ENCODE results near the gene DAB2IP. TPM values are rescaled to one million over a fixed set of nuclear protein-coding genes. Genes with fewer than 3 reads are reported as not detected.

Gene DAB2IP
- total RNA-seq, 1 experiment from 2014 or later = 31.0 TPM

- H3K9me2 ChIP-seq (ENCODE audit: insufficient read depth) = no peaks in the 10 kb centered on the region
- ChIA-PET RAD21 (ENCODE audit: low non-redundant PET in 1 of 2, low total read pairs in 2 of 2, uncharacterized antibody in 2 of 2, unreplicated experiment in 2 of 2) (no interaction called here), POLR2A (no interaction called here), CTCF (no interaction called here)
- no peaks in the 10 kb centered on the region for H3K4me1 ChIP-seq (ENCODE audit: control insufficient read depth in 1 of 2, insufficient read depth in 2 of 2, low read length in 2 of 2)
- peaks cover 9% of the 10 kb centered on the region; the same call in 1 of the 2 replicates for H3K27me3 ChIP-seq (ENCODE audit: insufficient read depth, low read length)
- no peak for DNase-seq (ENCODE audit: low read depth, low spot score)
- ATAC-seq = no peak
- no peak overlapping the region for H3K4me3 ChIP-seq (replicated peaks in 1 of 2; ENCODE audit: low read depth in 1 of 2, low read length in 2 of 2)
- no peak overlapping the region for H3K9ac ChIP-seq (ENCODE audit: low read length)
- H4K20me1 ChIP-seq (ENCODE audit: insufficient read depth) = no peaks in the 10 kb centered on the region
- H2AFZ ChIP-seq (ENCODE audit: low read depth, low read length, poor library complexity, severe bottlenecking) = no peak overlapping the region
- intact Hi-C loops (cut with micrococcal nuclease) = no loop called here
- no peaks in the 10 kb centered on the region for H3K79me2 ChIP-seq (ENCODE audit: insufficient read depth, low read length)
- H3K27ac ChIP-seq (ENCODE audit: low read depth, low read length) = no peak overlapping the region
- BruUV-seq (replicated peaks) = no TSS peak
- H3K9me3 ChIP-seq (ENCODE audit: control insufficient read depth in 1 of 2, insufficient read depth in 1 of 2, low read depth in 1 of 2, low read length in 2 of 2) = no peaks in the 10 kb centered on the region
- no peak for TF ChIP-seq POLR2AphosphoS5 (IDR thresholded peaks at IDR 0.05; ENCODE audit: low read depth, low read length)
- TF ChIP-seq EGR1 (IDR thresholded peaks at IDR 0.05; ENCODE audit: low read depth) = no peak
- TF ChIP-seq ELF1 (IDR thresholded peaks at IDR 0.05; ENCODE audit: borderline replicate concordance, low read depth) = no peak
- TF ChIP-seq SRF (IDR thresholded peaks at IDR 0.05; ENCODE audit: low read depth) = no peak
- no peaks in the 10 kb centered on the region for H3K36me3 ChIP-seq (ENCODE audit: control insufficient read depth in 1 of 2, insufficient read depth in 2 of 2, low read length in 2 of 2)
- no peak overlapping the region for H3K4me2 ChIP-seq (ENCODE audit: low read length)
Observed at GRCh38 chr9:121807069-121807822, 155.8 kb downstream of the DAB2IP start.

- no peak overlapping the region for H2AFZ ChIP-seq (ENCODE audit: low read depth, low read length, poor library complexity, severe bottlenecking)
- no peaks in the 10 kb centered on the region for H4K20me1 ChIP-seq (ENCODE audit: insufficient read depth)
- H3K9me2 ChIP-seq (ENCODE audit: insufficient read depth) = no peaks in the 10 kb centered on the region
- no peaks in the 10 kb centered on the region for H3K4me1 ChIP-seq (ENCODE audit: control insufficient read depth in 1 of 2, insufficient read depth in 2 of 2, low read length in 2 of 2)
- no peak overlapping the region for H3K27ac ChIP-seq (ENCODE audit: low read depth, low read length)
- TF ChIP-seq CEBPB (IDR thresholded peaks at IDR 0.05; ENCODE audit: low read depth) (no peak), ZFX (IDR thresholded peaks at IDR 0.05) (no peak), ZNF274 (IDR thresholded peaks at IDR 0.05; ENCODE audit: low read depth, low read length) (no peak), EGR1 (IDR thresholded peaks at IDR 0.05; ENCODE audit: low read depth) (no peak), SIN3A (IDR thresholded peaks at IDR 0.05; ENCODE audit: low read depth) (no peak), CTCF (IDR thresholded peaks at IDR 0.05 in 2 of 3, conservative IDR thresholded peaks at IDR 0.05 in 1 of 3; ENCODE audit: borderline replicate concordance in 1 of 3, insufficient read depth in 1 of 3, low read depth in 2 of 3, low read length in 2 of 3) (no peak), ZBTB33 (IDR thresholded peaks at IDR 0.05; ENCODE audit: extremely low read depth, insufficient replicate concordance, low read length) (no peak), YY1 (IDR thresholded peaks at IDR 0.05; ENCODE audit: extremely low read depth, insufficient replicate concordance, low read depth, low read length) (no peak), SP1 (IDR thresholded peaks at IDR 0.05; ENCODE audit: low read depth) (no peak), ATF3 (IDR thresholded peaks at IDR 0.05) (no peak), FOSL1 (IDR thresholded peaks at IDR 0.05; ENCODE audit: low read depth) (no peak)
- CTCF ChIA-PET = no interaction called here
- H3K9me3 ChIP-seq (ENCODE audit: control insufficient read depth in 1 of 2, insufficient read depth in 1 of 2, low read depth in 1 of 2, low read length in 2 of 2) = no peaks in the 10 kb centered on the region
- ATAC-seq (no peak), DNase-seq (ENCODE audit: low read depth, low spot score) (no peak)
- H3K4me3 ChIP-seq (replicated peaks in 1 of 2; ENCODE audit: low read depth in 1 of 2, low read length in 2 of 2) = no peak overlapping the region
- 0 out of 2 replicates have a peak, but pooled peaks cover 3% of the 10 kb centered on the region for H3K27me3 ChIP-seq (ENCODE audit: insufficient read depth, low read length)
- no peak overlapping the region for H3K4me2 ChIP-seq (ENCODE audit: low read length)
- BruUV-seq (replicated peaks) = no TSS peak
- RAD21 ChIA-PET (ENCODE audit: low non-redundant PET in 1 of 2, low total read pairs in 2 of 2, uncharacterized antibody in 2 of 2, unreplicated experiment in 2 of 2) = no interaction called here
- no peaks in the 10 kb centered on the region for H3K79me2 ChIP-seq (ENCODE audit: insufficient read depth, low read length)
- H3K36me3 ChIP-seq (ENCODE audit: control insufficient read depth in 1 of 2, insufficient read depth in 2 of 2, low read length in 2 of 2) = no peaks in the 10 kb centered on the region
- H3K9ac ChIP-seq (ENCODE audit: low read length) = no peak overlapping the region
- intact Hi-C loops (cut with micrococcal nuclease) = no loop called here
- POLR2A ChIA-PET = no interaction called here
Observed at GRCh38 chr9:121807823-121808278, 156.4 kb downstream of the DAB2IP start.

Measured in HCT116 (cell line).